ENCODE data around the gene USP10.

The USP10 gene

GRCh38 chr16:84717484-84717883 lies 17.7 kb downstream of the USP10 start:
- no peak overlapping the region for H2AK5ac ChIP-seq (ENCODE audit: low read length, severe bottlenecking)

DNA sequence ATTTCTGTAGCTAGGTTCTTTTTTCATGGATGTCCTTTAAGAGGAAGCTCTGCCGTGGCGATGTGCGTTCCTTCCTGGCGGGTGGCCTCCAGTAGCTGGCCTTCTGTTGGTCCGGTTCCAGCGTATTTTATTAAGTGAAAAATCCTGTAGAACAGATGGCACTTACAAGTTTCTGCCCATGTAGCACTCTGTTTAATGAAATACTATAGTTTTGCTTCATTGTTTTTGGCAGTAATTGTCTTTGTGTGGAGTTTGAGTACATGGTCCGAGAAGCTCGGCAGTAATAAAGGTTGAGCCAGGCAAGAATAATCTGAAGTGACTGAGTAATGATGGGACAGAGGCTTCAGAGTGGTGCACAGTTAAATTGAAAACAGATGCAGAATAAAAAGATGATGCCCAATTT lies 20.4 kb downstream of the USP10 start:
- no peak overlapping the region for H2BK12ac ChIP-seq (ENCODE audit: low read length in 2 of 2)
- WGBS = 99% methylated on average over 8 of the region's 8 CpGs
- no peak overlapping the region for H3K18ac ChIP-seq (ENCODE audit: low read depth in 1 of 2, low read length in 2 of 2)
- H3K14ac ChIP-seq (ENCODE audit: low read length in 2 of 2) = no peak overlapping the region
- no peak overlapping the region for H2AK5ac ChIP-seq (ENCODE audit: low read length, severe bottlenecking)
- H3K79me1 ChIP-seq (replicated peaks; ENCODE audit: low read length, poor library complexity, severe bottlenecking) = peaks cover 1% of the 10 kb centered on the region
- DNase-seq = no peak
- H2BK120ac ChIP-seq (ENCODE audit: low read depth, low read length) = no peak overlapping the region
- H3K4ac ChIP-seq (ENCODE audit: low read depth in 1 of 2, low read length in 2 of 2) = peak overlapping the region in 1 of 2 experiments; percentile 20
- H3K4me1 ChIP-seq (ENCODE audit: control insufficient read depth, insufficient read depth, low read depth, low read length) = peaks cover 7% of the 10 kb centered on the region
- no peaks in the 10 kb centered on the region for H3K9me3 ChIP-seq (ENCODE audit: control insufficient read depth, low read length)
- no peak overlapping the region for H2BK15ac ChIP-seq (ENCODE audit: low read depth, poor library complexity, severe bottlenecking)
- no peak overlapping the region for H2AFZ ChIP-seq (ENCODE audit: low read depth, low read length)
- H3K23ac ChIP-seq (ENCODE audit: low read length in 2 of 2) = no peak overlapping the region
- peak overlapping the region; percentile 38 for H3K27ac ChIP-seq (ENCODE audit: low read length, poor library complexity, severe bottlenecking)
- H3K27me3 ChIP-seq (ENCODE audit: control insufficient read depth in 1 of 2, insufficient read depth in 1 of 2, low read length in 2 of 2) = no peaks in the 10 kb centered on the region
- H3K4me3 ChIP-seq (ENCODE audit: insufficient read depth in 1 of 2, low read depth in 1 of 2, low read length in 2 of 2) = peak overlapping the region in 1 of 2 experiments; percentile 50
- no peak overlapping the region for H4K91ac ChIP-seq (ENCODE audit: low read length)
- H3K36me3 ChIP-seq (ENCODE audit: control insufficient read depth in 1 of 2, insufficient read depth in 2 of 2, low read depth in 1 of 2, low read length in 2 of 2) = peaks cover 11 to 12% of the 10 kb centered on the region in 2 experiments
- H4K8ac ChIP-seq (ENCODE audit: low read length) = no peak overlapping the region
- no peak overlapping the region for H2BK5ac ChIP-seq (ENCODE audit: low read depth, low read length, poor library complexity, severe bottlenecking)
- no peak overlapping the region for H3K4me2 ChIP-seq (ENCODE audit: low read length, poor library complexity, severe bottlenecking)
- H3K9ac ChIP-seq (ENCODE audit: low read length) = peak overlapping the region; percentile 58

More at GRCh38 chr16:84717484-84717883, 17.7 kb downstream of the USP10 start:
- H3K4me3 ChIP-seq (ENCODE audit: insufficient read depth in 1 of 2, low read depth in 1 of 2, low read length in 2 of 2) = no peak overlapping the region
- no peak overlapping the region for H3K14ac ChIP-seq (ENCODE audit: low read length in 2 of 2)
- H3K4me1 ChIP-seq (ENCODE audit: control insufficient read depth, insufficient read depth, low read depth, low read length) = peaks cover 18% of the 10 kb centered on the region
- H4K91ac ChIP-seq (ENCODE audit: low read length) = no peak overlapping the region
- no peak overlapping the region for H2BK15ac ChIP-seq (ENCODE audit: low read depth, poor library complexity, severe bottlenecking)
- peaks cover 1% of the 10 kb centered on the region for H3K79me1 ChIP-seq (replicated peaks; ENCODE audit: low read length, poor library complexity, severe bottlenecking)
- peaks cover 14% of the 10 kb centered on the region in 2 experiments for H3K36me3 ChIP-seq (ENCODE audit: control insufficient read depth in 1 of 2, insufficient read depth in 2 of 2, low read depth in 1 of 2, low read length in 2 of 2)
- H3K18ac ChIP-seq (ENCODE audit: low read depth in 1 of 2, low read length in 2 of 2) = no peak overlapping the region
- no peak overlapping the region for H2BK5ac ChIP-seq (ENCODE audit: low read depth, low read length, poor library complexity, severe bottlenecking)
- H2BK120ac ChIP-seq (ENCODE audit: low read depth, low read length) = no peak overlapping the region
- H3K4me2 ChIP-seq (ENCODE audit: low read length, poor library complexity, severe bottlenecking) = no peak overlapping the region
- no peak overlapping the region for H4K8ac ChIP-seq (ENCODE audit: low read length)
- H3K23ac ChIP-seq (ENCODE audit: low read length in 2 of 2) = no peak overlapping the region
- H3K9me3 ChIP-seq (ENCODE audit: control insufficient read depth, low read length) = no peaks in the 10 kb centered on the region
- no peak overlapping the region for H3K9ac ChIP-seq (ENCODE audit: low read length)
- H3K27ac ChIP-seq (ENCODE audit: low read length, poor library complexity, severe bottlenecking) = no peak overlapping the region
- no peak for DNase-seq
- no peaks in the 10 kb centered on the region for H3K27me3 ChIP-seq (ENCODE audit: control insufficient read depth in 1 of 2, insufficient read depth in 1 of 2, low read length in 2 of 2)
- H2AFZ ChIP-seq (ENCODE audit: low read depth, low read length) = no peak overlapping the region
- H2BK12ac ChIP-seq (ENCODE audit: low read length in 2 of 2) = no peak overlapping the region
- no peak overlapping the region for H3K4ac ChIP-seq (ENCODE audit: low read depth in 1 of 2, low read length in 2 of 2)
- WGBS = 97% methylated on average over 2 of the region's 2 CpGs

DNA sequence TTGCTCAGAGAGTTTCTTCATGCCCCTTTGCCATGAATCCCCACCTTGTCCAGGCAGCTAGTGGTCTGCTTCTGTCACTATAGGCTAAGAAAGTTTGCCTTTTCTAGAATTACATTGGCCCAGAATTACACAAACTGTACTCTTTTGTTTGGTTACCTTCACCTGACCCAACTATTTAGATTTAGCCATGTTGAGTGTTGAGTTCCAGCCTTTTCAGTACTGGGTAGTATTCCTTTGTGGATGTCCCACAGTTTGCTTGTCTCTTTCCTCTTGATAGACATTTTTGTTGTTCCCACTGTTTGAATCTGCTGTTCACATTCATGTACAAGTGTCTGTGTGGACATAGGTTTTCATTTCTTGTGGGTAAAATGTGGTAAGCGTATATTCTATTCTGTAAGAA lies 22.3 kb downstream of the USP10 start:
- H3K4me1 ChIP-seq (ENCODE audit: control insufficient read depth, insufficient read depth, low read depth, low read length) = peaks cover 14% of the 10 kb centered on the region
- H3K4me3 ChIP-seq (ENCODE audit: insufficient read depth in 1 of 2, low read depth in 1 of 2, low read length in 2 of 2) = no peak overlapping the region
- no peak overlapping the region for H2BK120ac ChIP-seq (ENCODE audit: low read depth, low read length)
- no peak for DNase-seq
- no peak overlapping the region for H4K8ac ChIP-seq (ENCODE audit: low read length)
- no peak overlapping the region for H3K18ac ChIP-seq (ENCODE audit: low read depth in 1 of 2, low read length in 2 of 2)
- no peak overlapping the region for H3K4me2 ChIP-seq (ENCODE audit: low read length, poor library complexity, severe bottlenecking)
- no peak overlapping the region for H4K91ac ChIP-seq (ENCODE audit: low read length)
- no peak overlapping the region for H3K27ac ChIP-seq (ENCODE audit: low read length, poor library complexity, severe bottlenecking)
- H2BK5ac ChIP-seq (ENCODE audit: low read depth, low read length, poor library complexity, severe bottlenecking) = no peak overlapping the region
- H3K9me3 ChIP-seq (ENCODE audit: control insufficient read depth, low read length) = no peaks in the 10 kb centered on the region
- no peak overlapping the region for H2AFZ ChIP-seq (ENCODE audit: low read depth, low read length)
- peaks cover 3 to 8% of the 10 kb centered on the region in 2 experiments for H3K36me3 ChIP-seq (ENCODE audit: control insufficient read depth in 1 of 2, insufficient read depth in 2 of 2, low read depth in 1 of 2, low read length in 2 of 2)
- no peak overlapping the region for H3K14ac ChIP-seq (ENCODE audit: low read length in 2 of 2)
- 100% methylated on average over 1 of the region's 1 CpG for WGBS
- no peak overlapping the region for H2BK15ac ChIP-seq (ENCODE audit: low read depth, poor library complexity, severe bottlenecking)
- H3K4ac ChIP-seq (ENCODE audit: low read depth in 1 of 2, low read length in 2 of 2) = peak overlapping the region in 1 of 2 experiments; percentile 30
- H2AK5ac ChIP-seq (ENCODE audit: low read length, severe bottlenecking) = no peak overlapping the region
- no peak overlapping the region for H3K23ac ChIP-seq (ENCODE audit: low read length in 2 of 2)
- H3K27me3 ChIP-seq (ENCODE audit: control insufficient read depth in 1 of 2, insufficient read depth in 1 of 2, low read length in 2 of 2) = no peaks in the 10 kb centered on the region
- peaks cover 1% of the 10 kb centered on the region for H3K79me1 ChIP-seq (replicated peaks; ENCODE audit: low read length, poor library complexity, severe bottlenecking)
- H2BK12ac ChIP-seq (ENCODE audit: low read length in 2 of 2) = no peak overlapping the region
- H3K9ac ChIP-seq (ENCODE audit: low read length) = no peak overlapping the region

GRCh38 chr16:84723906-84724305 lies 24.1 kb downstream of the USP10 start:
- H2BK5ac ChIP-seq (ENCODE audit: low read depth, low read length, poor library complexity, severe bottlenecking) = no peak overlapping the region
- DNase-seq = no peak
- no peaks in the 10 kb centered on the region for H3K9me3 ChIP-seq (ENCODE audit: control insufficient read depth, low read length)
- no peak overlapping the region for H2AK5ac ChIP-seq (ENCODE audit: low read length, severe bottlenecking)
- H4K8ac ChIP-seq (ENCODE audit: low read length) = no peak overlapping the region
- no peak overlapping the region for H3K4me3 ChIP-seq (ENCODE audit: insufficient read depth in 1 of 2, low read depth in 1 of 2, low read length in 2 of 2)
- no peak overlapping the region for H3K9ac ChIP-seq (ENCODE audit: low read length)
- no peak overlapping the region for H2BK120ac ChIP-seq (ENCODE audit: low read depth, low read length)
- no peaks in the 10 kb centered on the region for H3K27me3 ChIP-seq (ENCODE audit: control insufficient read depth in 1 of 2, insufficient read depth in 1 of 2, low read length in 2 of 2)
- no CpG with 5 or more reads among the region's 1 CpG for WGBS
- no peak overlapping the region for H2BK12ac ChIP-seq (ENCODE audit: low read length in 2 of 2)
- H3K36me3 ChIP-seq (ENCODE audit: control insufficient read depth in 1 of 2, insufficient read depth in 2 of 2, low read depth in 1 of 2, low read length in 2 of 2) = peaks cover 3 to 5% of the 10 kb centered on the region in 2 experiments
- H3K4me1 ChIP-seq (ENCODE audit: control insufficient read depth, insufficient read depth, low read depth, low read length) = peaks cover 18% of the 10 kb centered on the region
- H3K18ac ChIP-seq (ENCODE audit: low read depth in 1 of 2, low read length in 2 of 2) = no peak overlapping the region
- no peak overlapping the region for H3K4ac ChIP-seq (ENCODE audit: low read depth in 1 of 2, low read length in 2 of 2)
- H2BK15ac ChIP-seq (ENCODE audit: low read depth, poor library complexity, severe bottlenecking) = no peak overlapping the region
- no peak overlapping the region for H3K14ac ChIP-seq (ENCODE audit: low read length in 2 of 2)
- no peak overlapping the region for H2AFZ ChIP-seq (ENCODE audit: low read depth, low read length)
- H3K79me1 ChIP-seq (replicated peaks; ENCODE audit: low read length, poor library complexity, severe bottlenecking) = peaks cover 1% of the 10 kb centered on the region
- H4K91ac ChIP-seq (ENCODE audit: low read length) = no peak overlapping the region
- H3K27ac ChIP-seq (ENCODE audit: low read length, poor library complexity, severe bottlenecking) = no peak overlapping the region
- no peak overlapping the region for H3K23ac ChIP-seq (ENCODE audit: low read length in 2 of 2)
- H3K4me2 ChIP-seq (ENCODE audit: low read length, poor library complexity, severe bottlenecking) = no peak overlapping the region

All from mesenchymal stem cell (in vitro differentiated cells and primary cell).